Endodermal cell (in vitro differentiated cells): ENCODE measurements around the gene KATNAL1. TPM values are rescaled to one million over a fixed set of nuclear protein-coding genes. Genes with fewer than 3 reads are reported as not detected.

ENCODE experiments used
- DNase-seq: peaks from one replicate; pipeline ENCODE4 v3.0.0-alpha.2; 2017
- H3K27ac ChIP-seq: 2 replicates; pipeline ENCODE4 v1.5.1; 2013; ENCODE audit warnings: mild to moderate bottlenecking, low read depth, low read length, moderate library complexity
- H3K27me3 ChIP-seq: 2 replicates; pipeline ENCODE4 v1.6.1; 2013; ENCODE audit warnings: mild to moderate bottlenecking, low read length, moderate library complexity; ENCODE audit not compliant: insufficient read depth, control insufficient read depth, poor library complexity, severe bottlenecking
- H3K36me3 ChIP-seq: 2 replicates; pipeline ENCODE4 v1.7.0; 2013; ENCODE audit warnings: mild to moderate bottlenecking, low read length, moderate library complexity; ENCODE audit not compliant: control insufficient read depth, insufficient read depth
- H3K4me1 ChIP-seq: one replicate; pipeline ENCODE4 v1.7.0; 2013; ENCODE audit warnings: low read length; ENCODE audit not compliant: control insufficient read depth, insufficient read depth
- H3K4me3 ChIP-seq: 2 replicates; pipeline ENCODE4 v1.5.1; 2013; ENCODE audit warnings: mild to moderate bottlenecking, low read length, moderate library complexity
- H3K9ac ChIP-seq: 2 replicates; pipeline ENCODE4 v1.6.1; 2013; ENCODE audit warnings: mild to moderate bottlenecking, low read length, moderate library complexity; ENCODE audit not compliant: poor library complexity, severe bottlenecking; ENCODE audit errors: extremely low read depth
- H3K9me3 ChIP-seq: 2 replicates; pipeline ENCODE4 v1.6.1; 2013; ENCODE audit warnings: mild to moderate bottlenecking, low read length, moderate library complexity; ENCODE audit not compliant: control insufficient read depth
- H3K27ac Mint-ChIP-seq: 2 replicates; pipeline ENCODE4 v1.8.0; 2020; ENCODE audit warnings: mixed read lengths
- H3K27me3 Mint-ChIP-seq: 2 replicates; pipeline ENCODE4 v1.8.0; 2021; ENCODE audit warnings: mild to moderate bottlenecking, mixed read lengths; ENCODE audit not compliant: insufficient read depth
- H3K36me3 Mint-ChIP-seq: 2 replicates; pipeline ENCODE4 v1.8.0; 2020; ENCODE audit warnings: low read depth, mixed read lengths
- H3K4me1 Mint-ChIP-seq: 2 replicates; pipeline ENCODE4 v1.8.0; 2020; ENCODE audit warnings: mixed read lengths
- H3K4me3 Mint-ChIP-seq: 2 replicates; pipeline ENCODE4 v1.8.0; 2020; ENCODE audit warnings: mild to moderate bottlenecking, moderate library complexity, mixed read lengths
- H3K9me3 Mint-ChIP-seq: 2 replicates; pipeline ENCODE4 v1.8.0; 2020; ENCODE audit warnings: mild to moderate bottlenecking, mixed read lengths
- CTCF ChIP-seq: fragments of 200-600 bp; sonication (generic); conservative IDR thresholded peaks from 2 replicates; pipeline ENCODE4 v1.5.0; 2021; ENCODE audit warnings: antibody characterized with exemption, mild to moderate bottlenecking
- WGBS, 2 experiments: methylation state at CpG; one replicate each; pipeline versions ENCODE4 v1.1.5 to v1.1.7; 2013; ENCODE audit warnings: missing lambda C conversion rate in 2 of 2, mixed read lengths in 1 of 2; ENCODE audit not compliant: insufficient coverage in 1 of 2, insufficient read length in 1 of 2; 5-methylcytosine and 5-hydroxymethylcytosine counted together
- total RNA-seq, 2 donors: library from RNA; stranded (reverse); fragmentation: NEBNext Ultra II Directional in 1 of 2; extraction: Animal tissue kit (Norgen Biotek cat#: 25700) in 1 of 2; gene quantifications; 2 replicates in 1 of 2; 3 replicates in 1 of 2; pipeline ENCODE4 v1.2.1, GENCODE V29; 2021

Gene KATNAL1
- total RNA-seq, 2 donors from 2014 or later: 20.3 to 32.2 TPM

GRCh38 chr13:30173303-30173610 lies 134.1 kb downstream of the KATNAL1 start:
- no peaks in the 10 kb centered on the region for H3K9me3 Mint-ChIP-seq
- H3K27ac Mint-ChIP-seq: no peak overlapping the region
- Histone ChIP-seq H3K27ac (no peak overlapping the region), H3K36me3 (no peaks in the 10 kb centered on the region), H3K4me3 (no peak overlapping the region), H3K9ac (no peak overlapping the region), H3K9me3 (no peaks in the 10 kb centered on the region), H3K4me1 (no peaks in the 10 kb centered on the region), H3K27me3 (no peaks in the 10 kb centered on the region)
- TF ChIP-seq CTCF: no peak
- H3K36me3 Mint-ChIP-seq: no peaks in the 10 kb centered on the region
- no peak for DNase-seq
- H3K4me3 Mint-ChIP-seq: no peak overlapping the region
- H3K4me1 Mint-ChIP-seq: peaks cover 15% of the 10 kb centered on the region
- 88 to 92% methylated on average over 5 of the region's 5 CpGs for WGBS, 2 experiments
- H3K27me3 Mint-ChIP-seq: no peaks in the 10 kb centered on the region

- no peaks in the 10 kb centered on the region for H3K27me3 Mint-ChIP-seq
- Histone ChIP-seq H3K4me1 (no peaks in the 10 kb centered on the region), H3K4me3 (no peak overlapping the region), H3K27ac (no peak overlapping the region), H3K9me3 (no peaks in the 10 kb centered on the region), H3K36me3 (no peaks in the 10 kb centered on the region), H3K27me3 (no peaks in the 10 kb centered on the region), H3K9ac (no peak overlapping the region)
- WGBS, 2 experiments: 89 to 92% methylated on average over 13 to 15 of the region's 15 CpGs
- no peak for DNase-seq
- TF ChIP-seq CTCF: no peak
- H3K4me3 Mint-ChIP-seq: no peak overlapping the region
- H3K27ac Mint-ChIP-seq: no peak overlapping the region
- H3K9me3 Mint-ChIP-seq: no peaks in the 10 kb centered on the region
- H3K36me3 Mint-ChIP-seq: no peaks in the 10 kb centered on the region
- H3K4me1 Mint-ChIP-seq: peaks cover 16% of the 10 kb centered on the region
These were observed 134.6 kb downstream of the KATNAL1 start for GRCh38 chr13:30172593-30173302.

GRCh38 chr13:30170569-30170968 lies 136.8 kb downstream of the KATNAL1 start:
- no peak for TF ChIP-seq CTCF
- Histone ChIP-seq H3K27ac (no peak overlapping the region), H3K27me3 (no peaks in the 10 kb centered on the region), H3K36me3 (no peaks in the 10 kb centered on the region), H3K9me3 (no peaks in the 10 kb centered on the region), H3K4me3 (no peak overlapping the region), H3K9ac (no peak overlapping the region), H3K4me1 (no peaks in the 10 kb centered on the region)
- WGBS, 2 experiments: 82% methylated on average over 8 to 9 of the region's 9 CpGs
- peaks cover 23% of the 10 kb centered on the region for H3K4me1 Mint-ChIP-seq
- H3K27me3 Mint-ChIP-seq: no peaks in the 10 kb centered on the region
- H3K36me3 Mint-ChIP-seq: no peaks in the 10 kb centered on the region
- no peak overlapping the region for H3K4me3 Mint-ChIP-seq
- no peaks in the 10 kb centered on the region for H3K9me3 Mint-ChIP-seq
- no peak overlapping the region for H3K27ac Mint-ChIP-seq
- DNase-seq: no peak
